HEK293 (cell line): ENCODE measurements around the gene HTRA2.

Source experiments
- BCL11B ChIP-seq: fragments of 450-650 bp; formaldehyde crosslinking; IDR thresholded peaks from 2 replicates; pipeline ENCODE4 v1.5.1; 2016; ENCODE audit warnings: low read depth, missing biosample characterization, missing genetic modification characterization
- FEZF1 ChIP-seq: fragments of 450-650 bp; formaldehyde crosslinking; IDR thresholded peaks from 2 replicates; pipeline ENCODE4 v1.5.1; 2016; ENCODE audit warnings: missing biosample characterization, missing genetic modification characterization
- GFI1B ChIP-seq: fragments of 450-650 bp; formaldehyde crosslinking; IDR thresholded peaks from 2 replicates; pipeline ENCODE4 v1.5.1; 2016; ENCODE audit warnings: missing biosample characterization, missing genetic modification characterization
- PATZ1 ChIP-seq: fragments of 450-650 bp; formaldehyde crosslinking; IDR thresholded peaks from 2 replicates; pipeline ENCODE4 v1.5.1; 2016; ENCODE audit warnings: missing biosample characterization, missing genetic modification characterization
- PRDM1 ChIP-seq: fragments of 450-650 bp; formaldehyde crosslinking; IDR thresholded peaks from 2 replicates; pipeline ENCODE4; 2016; ENCODE audit warnings: missing biosample characterization, missing genetic modification characterization
- YY2 ChIP-seq: fragments of 450-650 bp; formaldehyde crosslinking; IDR thresholded peaks from 2 replicates; pipeline ENCODE4 v1.5.1; 2016; ENCODE audit warnings: missing biosample characterization, missing genetic modification characterization
- ZBTB6 ChIP-seq: fragments of 450-650 bp; formaldehyde crosslinking; IDR thresholded peaks from 2 replicates; pipeline ENCODE4 v1.5.1; 2017; ENCODE audit warnings: missing biosample characterization, missing genetic modification characterization
- ZBTB8A ChIP-seq: fragments of 450-650 bp; formaldehyde crosslinking; IDR thresholded peaks from 2 replicates; pipeline ENCODE4 v1.5.1; 2016; ENCODE audit warnings: missing biosample characterization, missing genetic modification characterization
- ZFP69B ChIP-seq: fragments of 450-650 bp; formaldehyde crosslinking; IDR thresholded peaks from 2 replicates; pipeline ENCODE4 v1.5.1; 2016; ENCODE audit warnings: missing biosample characterization, missing genetic modification characterization
- ZIC2 ChIP-seq: fragments of 450-650 bp; formaldehyde crosslinking; IDR thresholded peaks from 2 replicates; pipeline ENCODE4 v1.5.1; 2016; ENCODE audit warnings: missing biosample characterization, missing genetic modification characterization
- ZNF112 ChIP-seq: fragments of 450-650 bp; formaldehyde crosslinking; IDR thresholded peaks from 2 replicates; pipeline ENCODE4 v1.5.0; 2017; ENCODE audit warnings: missing biosample characterization, missing genetic modification characterization
- ZNF114 ChIP-seq: fragments of 450-650 bp; formaldehyde crosslinking; IDR thresholded peaks from 2 replicates; pipeline ENCODE4 v1.5.0; 2017; ENCODE audit warnings: missing biosample characterization, missing genetic modification characterization
- ZNF169 ChIP-seq: fragments of 450-650 bp; formaldehyde crosslinking; IDR thresholded peaks from 2 replicates; pipeline ENCODE4 v1.5.1; 2016; ENCODE audit warnings: missing biosample characterization, missing genetic modification characterization
- ZNF324 ChIP-seq: fragments of 450-650 bp; formaldehyde crosslinking; IDR thresholded peaks from 2 replicates; pipeline ENCODE4 v1.5.1; 2016; ENCODE audit warnings: missing biosample characterization, missing genetic modification characterization
- ZNF354C ChIP-seq: fragments of 450-650 bp; formaldehyde crosslinking; IDR thresholded peaks from 2 replicates; pipeline ENCODE4 v1.5.1; 2016; ENCODE audit warnings: missing biosample characterization, missing genetic modification characterization, low read depth, borderline replicate concordance
- ZNF366 ChIP-seq: fragments of 450-650 bp; formaldehyde crosslinking; conservative IDR thresholded peaks from 2 replicates; pipeline ENCODE4 v1.5.1; 2016; ENCODE audit warnings: missing biosample characterization, missing genetic modification characterization
- ZNF423 ChIP-seq: fragments of 450-650 bp; formaldehyde crosslinking; IDR thresholded peaks from 2 replicates; pipeline ENCODE4 v1.5.1; 2016; ENCODE audit warnings: missing biosample characterization, missing genetic modification characterization
- ZNF510 ChIP-seq: fragments of 450-650 bp; formaldehyde crosslinking; IDR thresholded peaks from 2 replicates; pipeline ENCODE4 v1.5.1; 2018; ENCODE audit warnings: mild to moderate bottlenecking, missing genetic modification characterization, missing biosample characterization; ENCODE audit not compliant: insufficient replicate concordance
- ZNF514 ChIP-seq: fragments of 450-650 bp; formaldehyde crosslinking; IDR thresholded peaks from 2 replicates; pipeline ENCODE4 v1.5.1; 2016; ENCODE audit warnings: missing biosample characterization, missing genetic modification characterization
- ZNF623 ChIP-seq: fragments of 450-650 bp; formaldehyde crosslinking; IDR thresholded peaks from 2 replicates; pipeline ENCODE4 v1.5.1; 2016; ENCODE audit warnings: missing biosample characterization, missing genetic modification characterization
- ZNF639 ChIP-seq: fragments of 450-650 bp; formaldehyde crosslinking; IDR thresholded peaks from 2 replicates; pipeline ENCODE4 v1.5.1; 2016; ENCODE audit warnings: missing biosample characterization, missing genetic modification characterization
- ZNF645 ChIP-seq: fragments of 450-650 bp; formaldehyde crosslinking; IDR thresholded peaks from 2 replicates; pipeline ENCODE4; 2016; ENCODE audit warnings: missing biosample characterization, missing genetic modification characterization
- ZNF654 ChIP-seq: fragments of 450-650 bp; formaldehyde crosslinking; IDR thresholded peaks from 2 replicates; pipeline ENCODE4 v1.5.1; 2016; ENCODE audit warnings: low read depth, missing biosample characterization, missing genetic modification characterization
- ZNF76 ChIP-seq: fragments of 450-650 bp; formaldehyde crosslinking; IDR thresholded peaks from 2 replicates; pipeline ENCODE4; 2016; ENCODE audit warnings: low read depth, missing biosample characterization, missing genetic modification characterization, borderline replicate concordance
- ZNF792 ChIP-seq: fragments of 450-650 bp; formaldehyde crosslinking; IDR thresholded peaks from 2 replicates; pipeline ENCODE4 v1.5.1; 2016; ENCODE audit warnings: missing biosample characterization, missing genetic modification characterization
- ZSCAN23 ChIP-seq: fragments of 450-650 bp; formaldehyde crosslinking; IDR thresholded peaks from 2 replicates; pipeline ENCODE4 v1.5.1; 2016; ENCODE audit warnings: missing biosample characterization, missing genetic modification characterization
- TF ChIP-seq, protein P1 (sequence below): fragments of 450-650 bp; formaldehyde crosslinking; IDR thresholded peaks from 2 replicates; pipeline ENCODE4 v1.5.1; 2016; ENCODE audit warnings: missing biosample characterization, missing genetic modification characterization
- TF ChIP-seq, protein P2 (sequence below): fragments of 450-650 bp; formaldehyde crosslinking; IDR thresholded peaks from 2 replicates; pipeline ENCODE4 v1.5.1; 2017; ENCODE audit warnings: missing biosample characterization, missing genetic modification characterization

The HTRA2 gene

GRCh38 chr2:74525717-74526648 lies 3.8 kb upstream of the HTRA2 start, which contains the start of gene DQX1 (continued):
- TF ChIP-seq, protein P1, sequence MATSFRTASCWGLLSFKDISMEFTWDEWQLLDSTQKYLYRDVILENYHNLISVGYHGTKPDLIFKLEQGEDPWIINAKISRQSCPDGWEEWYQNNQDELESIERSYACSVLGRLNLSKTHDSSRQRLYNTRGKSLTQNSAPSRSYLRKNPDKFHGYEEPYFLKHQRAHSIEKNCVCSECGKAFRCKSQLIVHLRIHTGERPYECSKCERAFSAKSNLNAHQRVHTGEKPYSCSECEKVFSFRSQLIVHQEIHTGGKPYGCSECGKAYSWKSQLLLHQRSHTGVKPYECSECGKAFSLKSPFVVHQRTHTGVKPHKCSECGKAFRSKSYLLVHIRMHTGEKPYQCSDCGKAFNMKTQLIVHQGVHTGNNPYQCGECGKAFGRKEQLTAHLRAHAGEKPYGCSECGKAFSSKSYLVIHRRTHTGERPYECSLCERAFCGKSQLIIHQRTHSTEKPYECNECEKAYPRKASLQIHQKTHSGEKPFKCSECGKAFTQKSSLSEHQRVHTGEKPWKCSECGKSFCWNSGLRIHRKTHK (tag by site-specific recombination) = no peak
- TF ChIP-seq ZBTB6 (no peak), ZBTB8A (tag by site-specific recombination) (no peak), PRDM1 (tag by site-specific recombination) (no peak), ZNF76 (tag by site-specific recombination) (peak; percentile 54; the same call in 1 of the 2 replicates), ZNF623 (tag by site-specific recombination) (no peak), ZNF169 (no peak), YY2 (tag by site-specific recombination) (no peak), ZNF423 (tag by site-specific recombination) (no peak), ZFP69B (no peak), ZNF510 (tag by site-specific recombination) (no peak), ZNF112 (tag by site-specific recombination) (no peak), ZNF654 (tag by site-specific recombination) (no peak), ZNF645 (no peak), ZNF114 (tag by site-specific recombination) (no peak), BCL11B (tag by site-specific recombination) (no peak), FEZF1 (no peak), GFI1B (tag by site-specific recombination) (no peak), ZNF324 (tag by site-specific recombination) (no peak), ZNF354C (tag by site-specific recombination) (no peak), ZNF639 (tag by site-specific recombination) (no peak), ZSCAN23 (tag by site-specific recombination) (no peak), PATZ1 (tag by site-specific recombination) (no peak), ZIC2 (tag by site-specific recombination) (no peak), ZNF514 (tag by site-specific recombination) (no peak), ZNF366 (tag by site-specific recombination) (no peak), ZNF792 (tag by site-specific recombination) (no peak)
- TF ChIP-seq, protein P2, sequence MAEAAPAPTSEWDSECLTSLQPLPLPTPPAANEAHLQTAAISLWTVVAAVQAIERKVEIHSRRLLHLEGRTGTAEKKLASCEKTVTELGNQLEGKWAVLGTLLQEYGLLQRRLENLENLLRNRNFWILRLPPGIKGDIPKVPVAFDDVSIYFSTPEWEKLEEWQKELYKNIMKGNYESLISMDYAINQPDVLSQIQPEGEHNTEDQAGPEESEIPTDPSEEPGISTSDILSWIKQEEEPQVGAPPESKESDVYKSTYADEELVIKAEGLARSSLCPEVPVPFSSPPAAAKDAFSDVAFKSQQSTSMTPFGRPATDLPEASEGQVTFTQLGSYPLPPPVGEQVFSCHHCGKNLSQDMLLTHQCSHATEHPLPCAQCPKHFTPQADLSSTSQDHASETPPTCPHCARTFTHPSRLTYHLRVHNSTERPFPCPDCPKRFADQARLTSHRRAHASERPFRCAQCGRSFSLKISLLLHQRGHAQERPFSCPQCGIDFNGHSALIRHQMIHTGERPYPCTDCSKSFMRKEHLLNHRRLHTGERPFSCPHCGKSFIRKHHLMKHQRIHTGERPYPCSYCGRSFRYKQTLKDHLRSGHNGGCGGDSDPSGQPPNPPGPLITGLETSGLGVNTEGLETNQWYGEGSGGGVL (tag by site-specific recombination) = no peak
